ENCODE results near the gene DOC2A. TPM values are rescaled to one million over a fixed set of nuclear protein-coding genes. Genes with fewer than 3 reads are reported as not detected.
"Not testable (repeated sequence)": the region's sequence is repeated elsewhere in the genome, so short reads cannot be mapped to it uniquely, and the experiment has no call there.

The DOC2A gene
- total RNA-seq, 1 donor from 2014 or later, result 0.13 TPM

DNA sequence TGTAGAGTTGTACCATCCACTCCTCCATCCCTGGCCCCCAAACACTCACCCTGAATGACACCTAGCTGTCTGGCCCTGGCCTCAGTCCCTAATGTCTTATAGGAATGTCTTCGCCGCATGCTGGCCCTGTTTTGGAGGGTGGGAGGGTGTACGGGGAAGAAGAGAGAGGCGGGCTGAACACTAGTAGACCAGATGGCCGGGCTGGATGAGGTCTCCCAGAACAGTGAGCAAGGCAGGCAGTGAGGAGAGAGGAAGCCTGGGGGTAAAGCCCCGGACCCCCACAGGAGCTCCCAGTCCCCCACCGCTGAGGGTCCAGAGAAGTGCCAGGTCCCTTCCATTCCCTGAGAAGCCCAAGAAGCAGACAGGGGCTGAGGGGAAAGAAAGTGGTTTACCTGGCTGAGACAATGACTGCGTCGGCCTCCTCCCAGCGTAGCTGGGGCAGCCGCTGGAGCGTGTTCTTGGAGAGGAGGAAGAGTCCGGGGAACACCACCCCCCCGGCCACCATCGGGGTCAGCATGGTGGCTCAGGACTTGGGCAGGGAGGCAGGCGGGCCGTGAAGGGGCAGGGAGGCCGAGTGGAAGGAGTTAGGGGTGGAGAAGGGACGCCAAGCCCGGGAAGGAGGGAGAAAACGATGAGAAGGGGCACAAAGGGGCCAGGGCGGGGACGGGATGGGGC, 19.3 kb upstream of the DOC2A start:
- intact Hi-C loops (cut with DNase I), result no loop called here
- no peak for ATAC-seq (ENCODE audit: poor library complexity)
- DNase-seq, result no peak

GRCh38 chr16:30028438-30029076, 17.7 kb upstream of the DOC2A start:
- DNase-seq (no peak), ATAC-seq (ENCODE audit: poor library complexity) (peak; percentile 58)
- intact Hi-C loops (cut with DNase I), result no loop called here

GRCh38 chr16:30027588-30028437, 17.0 kb upstream of the DOC2A start:
- ATAC-seq (ENCODE audit: poor library complexity) (no peak), DNase-seq (no peak)
- intact Hi-C loops (cut with DNase I), result no loop called here

DNA sequence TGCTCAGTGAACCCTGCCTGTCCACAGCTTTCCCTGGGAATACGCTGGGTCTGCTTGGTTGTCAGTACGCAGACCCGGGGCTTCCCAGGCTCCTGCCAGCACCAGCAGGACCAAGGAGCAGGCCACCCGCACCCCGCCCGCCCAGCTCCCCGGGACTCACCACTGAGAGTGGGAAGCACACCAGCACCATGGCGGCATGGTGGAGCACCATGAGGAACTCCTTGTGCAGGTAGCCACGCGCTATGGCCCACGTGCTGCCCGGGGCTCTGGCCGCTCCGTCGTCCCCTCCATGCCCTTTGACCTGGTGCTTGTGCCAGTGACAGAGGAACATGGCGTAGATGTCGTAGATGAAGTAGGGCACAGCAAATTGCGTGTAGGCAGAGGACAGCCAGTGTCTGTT, 15.6 kb upstream of the DOC2A start:
- ATAC-seq (ENCODE audit: poor library complexity) (no peak), DNase-seq (no peak)
- intact Hi-C loops (cut with DNase I), result no loop called here

GRCh38 chr16:30025574-30025973, 14.7 kb upstream of the DOC2A start:
- intact Hi-C loops (cut with DNase I), result no loop called here
- DNase-seq (no peak), ATAC-seq (ENCODE audit: poor library complexity) (no peak)

DNA sequence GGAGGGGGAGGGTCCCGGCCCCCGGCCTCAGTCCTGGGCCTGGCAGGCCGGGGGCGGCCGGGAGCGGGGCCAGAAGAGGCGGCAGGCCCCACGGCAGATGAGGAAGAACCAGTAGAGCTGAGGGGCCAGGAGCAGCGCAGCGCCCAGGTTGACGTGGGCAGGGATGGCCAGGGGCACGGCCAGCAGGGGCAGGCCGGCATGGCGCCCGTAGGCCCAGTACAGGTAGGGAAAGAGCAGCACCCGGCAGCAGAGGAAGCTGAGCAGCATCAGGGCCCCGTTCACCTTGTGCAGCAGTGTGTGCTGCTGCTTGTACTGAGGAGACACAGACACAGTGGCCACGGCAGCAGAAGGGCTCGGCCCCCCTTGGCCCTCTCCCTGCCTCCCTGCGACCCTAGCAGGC, 14.3 kb upstream of the DOC2A start:
- ATAC-seq (ENCODE audit: poor library complexity) (no peak), DNase-seq (no peak)
- intact Hi-C loops (cut with DNase I), result no loop called here

GRCh38 chr16:30024451-30024850, 13.6 kb upstream of the DOC2A start:
- intact Hi-C loops (cut with DNase I), result loop anchor here (5.0 kb wide), 1 partner anchor 327 kb away; no protein-coding TSS in a partner anchor
- no peak for ATAC-seq (ENCODE audit: poor library complexity)
- DNase-seq, result no peak

DNA sequence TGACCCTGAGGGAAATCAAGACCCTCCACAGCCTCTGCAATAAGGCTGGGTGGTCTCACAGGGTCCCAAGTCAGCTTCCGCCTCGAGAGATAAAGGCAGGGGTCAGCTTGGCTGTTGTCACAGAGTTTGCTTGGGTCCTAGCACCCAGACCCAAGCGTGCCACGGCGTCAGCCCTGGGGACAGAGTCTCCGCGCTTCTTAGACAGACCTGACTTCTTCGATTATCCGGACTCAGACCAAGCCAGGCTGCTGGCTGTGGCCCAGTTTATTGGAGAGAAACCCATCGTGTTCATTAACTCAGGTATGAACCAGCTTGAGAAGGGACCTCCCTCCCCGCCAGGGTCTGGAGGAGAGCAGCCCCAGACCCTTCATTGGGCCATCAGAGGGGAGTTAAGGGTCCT, 12.8 kb upstream of the DOC2A start:
- ATAC-seq (ENCODE audit: poor library complexity) (no peak), DNase-seq (no peak)
- intact Hi-C loops (cut with DNase I), result loop anchor here (5.0 kb wide), 1 partner anchor 326 kb away; no protein-coding TSS in a partner anchor

- ATAC-seq (ENCODE audit: poor library complexity) (no peak), DNase-seq (no peak)
- intact Hi-C loops (cut with DNase I), result loop anchor here (5.0 kb wide), 1 partner anchor 326 kb away; no protein-coding TSS in a partner anchor
Measured at GRCh38 chr16:30022887-30023286, 12.1 kb upstream of the DOC2A start, which contains the start of gene C16orf92. Gene C16orf92, plus strand, starts transcription at chr16:30023198. Its CDS starts 143 bp downstream, at chr16:30023341.

- intact Hi-C loops (cut with DNase I), result no loop called here
Measured at GRCh38 chr16:30018731-30019158, 7.9 kb upstream of the DOC2A start.

DNA sequence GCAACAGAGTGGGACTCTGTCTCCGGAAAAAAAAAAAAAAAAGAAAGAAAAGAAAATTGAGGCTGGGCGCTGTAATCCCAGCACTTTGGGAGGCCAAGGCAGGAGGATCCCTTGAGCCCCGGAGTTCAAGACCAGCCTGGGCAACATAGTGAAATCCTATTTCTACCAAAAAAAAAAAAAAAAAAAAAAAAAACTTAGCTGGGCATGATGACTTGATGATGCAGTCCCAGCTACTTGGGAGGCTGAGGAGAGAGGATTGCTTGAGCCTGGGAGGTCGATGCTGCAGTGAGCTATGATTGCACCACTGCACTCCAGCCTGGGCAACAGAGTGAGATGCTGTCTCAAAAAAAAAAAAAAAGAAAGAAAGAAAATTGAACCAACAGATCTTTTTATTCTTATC, 7.1 kb upstream of the DOC2A start:
- ATAC-seq (ENCODE audit: poor library complexity); intact Hi-C loops (cut with DNase I); DNase-seq: not testable (repeated sequence)

More at GRCh38 chr16:30018731-30019158, 7.9 kb upstream of the DOC2A start:
- ATAC-seq (ENCODE audit: poor library complexity), result no peak
- no peak for DNase-seq

DNA sequence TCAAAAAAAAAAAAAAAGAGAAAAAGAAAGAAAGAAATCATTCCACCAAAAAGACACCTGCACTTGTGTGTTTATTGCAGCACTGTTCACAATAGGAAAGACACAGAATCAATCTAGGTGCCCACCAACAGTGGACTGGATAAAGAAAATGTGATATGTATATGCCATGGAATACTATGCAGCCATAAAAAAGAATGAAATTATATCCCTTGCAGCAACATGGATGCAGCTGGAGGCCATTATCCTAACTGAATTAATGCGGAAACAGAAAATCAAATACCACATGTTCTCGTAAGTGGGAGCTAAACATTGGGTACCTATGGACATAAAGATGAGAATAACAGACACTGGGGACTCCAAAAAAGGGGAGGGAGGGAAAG, 6.4 kb upstream of the DOC2A start:
- ATAC-seq (ENCODE audit: poor library complexity) (no peak), DNase-seq (no peak)
- intact Hi-C loops (cut with DNase I), result no loop called here

GRCh38 chr16:30016555-30017276, 5.9 kb upstream of the DOC2A start:
- ATAC-seq (ENCODE audit: poor library complexity), result no peak

DNA sequence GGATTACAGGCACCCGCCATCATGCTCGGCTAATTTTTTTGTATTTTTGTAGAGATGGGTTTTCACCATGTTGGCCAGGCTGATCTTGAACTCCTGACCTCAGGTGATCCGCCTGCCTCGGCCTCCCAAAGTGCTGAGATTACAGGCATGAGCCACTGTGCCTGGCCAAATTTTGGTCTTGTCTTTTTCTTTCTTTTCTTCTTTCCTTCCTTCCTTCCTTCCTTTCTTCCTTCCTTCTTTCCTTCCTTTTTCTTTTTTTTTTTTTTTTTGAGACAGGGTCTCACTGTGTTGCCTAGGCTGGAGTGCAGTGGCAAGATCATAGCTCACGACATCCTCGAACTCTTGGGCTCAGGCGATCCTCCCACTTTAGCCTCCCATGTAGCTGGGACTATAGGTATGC, 4.6 kb upstream of the DOC2A start:
- ATAC-seq (ENCODE audit: poor library complexity); intact Hi-C loops (cut with DNase I); DNase-seq: not testable (repeated sequence)

More at GRCh38 chr16:30016555-30017276, 5.9 kb upstream of the DOC2A start:
- intact Hi-C loops (cut with DNase I), result no loop called here
- DNase-seq, result no peak

DNA sequence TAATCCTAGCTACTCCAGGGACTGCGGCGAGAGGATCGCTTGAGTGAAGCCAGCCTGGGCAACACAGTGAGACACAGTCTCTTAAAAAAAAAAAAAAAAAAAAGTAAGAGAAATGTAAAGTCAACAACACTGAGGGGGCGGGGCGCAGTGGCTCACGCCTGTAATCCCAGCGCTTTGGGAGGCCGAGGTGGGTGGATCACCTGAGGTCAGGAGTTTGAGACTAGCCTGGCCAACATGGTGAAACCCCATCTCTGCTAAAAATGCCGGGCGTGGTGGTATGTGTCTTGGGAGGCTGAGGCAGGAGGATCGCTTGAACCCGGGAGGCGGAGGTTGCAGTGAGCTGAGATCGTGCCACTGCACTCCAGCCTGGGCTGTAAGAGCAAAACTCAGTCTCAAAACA, 1.8 kb upstream of the DOC2A start:
- ATAC-seq (ENCODE audit: poor library complexity); DNase-seq; intact Hi-C loops (cut with DNase I): not testable (repeated sequence)

GRCh38 chr16:30011714-30012504, 1.1 kb upstream of the DOC2A start:
- intact Hi-C loops (cut with DNase I), result no loop called here
- no peak for ATAC-seq (ENCODE audit: poor library complexity)
- no peak for DNase-seq

DNA sequence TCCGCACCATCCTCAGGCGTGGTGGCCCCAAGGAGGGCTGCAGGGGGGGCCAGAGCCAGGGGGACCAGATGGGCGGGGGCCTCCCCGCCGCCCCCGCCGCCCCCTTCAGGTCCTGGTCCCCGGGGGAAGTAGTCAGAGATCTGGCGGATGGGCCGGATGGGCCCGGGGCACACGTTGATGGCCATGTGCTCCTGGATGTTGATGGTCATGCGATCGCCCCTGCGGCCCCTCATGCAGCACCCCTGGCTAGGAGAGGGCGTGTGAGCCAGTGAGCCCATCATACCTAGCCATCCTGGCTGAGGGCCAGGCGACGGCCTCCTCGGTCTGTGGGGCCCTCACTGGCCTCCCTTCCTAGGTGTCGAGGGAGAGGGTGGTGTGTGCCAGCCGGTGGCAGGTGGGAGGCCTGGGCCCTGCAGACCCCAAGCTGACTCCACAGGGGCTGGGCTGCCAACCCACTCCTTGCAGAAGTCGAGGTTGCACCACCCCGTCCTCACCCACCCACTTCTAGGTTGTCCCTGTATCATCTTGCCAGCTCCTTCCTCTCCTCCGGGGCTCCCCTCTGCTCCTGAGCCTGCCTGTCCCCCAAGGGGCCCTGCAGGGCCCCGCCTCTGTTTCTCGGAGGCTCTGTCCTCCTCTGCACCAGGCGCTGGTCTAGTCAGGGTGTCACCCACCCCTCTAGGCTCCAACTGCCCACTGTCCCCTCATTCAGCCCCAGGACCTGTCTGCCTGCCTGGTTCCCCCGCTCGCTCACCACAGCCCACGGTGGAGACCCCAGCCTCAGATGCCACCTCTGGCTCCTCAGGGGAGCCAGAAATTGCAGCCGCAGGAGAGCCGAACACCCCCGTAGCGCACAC, 610 bp downstream of the DOC2A start:
- ATAC-seq (ENCODE audit: poor library complexity) (no peak), DNase-seq (no peak)
- intact Hi-C loops (cut with DNase I), result loop anchor here (5.0 to 10.0 kb wide), 2 partner anchors 83 to 135 kb away; partner anchors contain the start of gene KCTD13
